ENCODE measurements around the gene KLHDC7A.

DNA sequence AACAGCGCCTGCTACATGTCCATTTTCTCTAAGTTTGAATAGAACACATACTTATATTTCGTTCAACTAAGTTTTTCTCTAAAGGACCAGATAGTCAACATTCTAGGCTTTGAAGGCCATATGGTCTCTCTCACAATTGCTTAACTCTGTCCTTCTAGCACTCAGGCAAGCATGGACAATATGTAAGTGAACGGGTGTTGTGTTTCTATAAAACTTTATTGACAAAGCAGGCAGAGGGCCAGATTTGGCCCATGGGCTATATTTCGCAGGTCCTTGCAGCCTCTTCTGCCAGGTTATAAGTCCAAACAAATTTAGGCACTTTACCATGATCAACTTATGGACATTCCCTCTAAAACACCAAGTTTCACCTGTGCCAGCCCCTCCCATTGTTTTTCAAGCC is 21.1 kb downstream of the KLHDC7A start:
- TF ChIP-seq CTCF (IDR thresholded peaks at IDR 0.05) (no peak), EZH2 (IDR thresholded peaks at IDR 0.05) (no peak), EZH2phosphoT487 (IDR thresholded peaks at IDR 0.05) (no peak)
